HG03045 (cell line): ENCODE data around the gene C6orf89.
A peak's percentile ranks its signal among the peaks of the same experiment; 100 is the strongest.

Experiments used
- ATAC-seq: cut with Tn5 transposase; IDR thresholded peaks from one replicate; pipeline ENCODE4 v1.9.1; 2021; ENCODE audit warnings: mild to moderate bottlenecking, moderate library complexity; ENCODE audit not compliant: unreplicated experiment

C6orf89 gene

GRCh38 chr6:36851626-36852025 lies 34.1 kb upstream of the C6orf89 start:
- no peak for ATAC-seq

- ATAC-seq = no peak
Observed at GRCh38 chr6:36852481-36853147, 33.1 kb upstream of the C6orf89 start.

- no peak for ATAC-seq
Observed at GRCh38 chr6:36853325-36853724, 32.4 kb upstream of the C6orf89 start.

- no peak for ATAC-seq
Observed at GRCh38 chr6:36855750-36856149, 30.0 kb upstream of the C6orf89 start.

GRCh38 chr6:36856277-36856676 lies 29.5 kb upstream of the C6orf89 start:
- no peak for ATAC-seq

GRCh38 chr6:36857325-36857724 lies 28.4 kb upstream of the C6orf89 start:
- no peak for ATAC-seq

GRCh38 chr6:36858407-36858981 lies 27.3 kb upstream of the C6orf89 start:
- ATAC-seq = no peak

GRCh38 chr6:36860126-36860525 lies 25.6 kb upstream of the C6orf89 start:
- no peak for ATAC-seq

GRCh38 chr6:36862164-36862847 lies 23.4 kb upstream of the C6orf89 start:
- ATAC-seq = no peak

GRCh38 chr6:36862848-36863382 lies 22.8 kb upstream of the C6orf89 start:
- no peak for ATAC-seq

GRCh38 chr6:36863670-36864540 lies 21.8 kb upstream of the C6orf89 start:
- ATAC-seq = no peak

GRCh38 chr6:36865835-36866234 lies 19.9 kb upstream of the C6orf89 start:
- no peak for ATAC-seq

- ATAC-seq = no peak
Observed at GRCh38 chr6:36867471-36868224, 18.1 kb upstream of the C6orf89 start.

GRCh38 chr6:36871686-36872085 lies 14.1 kb upstream of the C6orf89 start:
- ATAC-seq = no peak

GRCh38 chr6:36873115-36873514 lies 12.6 kb upstream of the C6orf89 start:
- ATAC-seq = no peak

- ATAC-seq = no peak
Observed at GRCh38 chr6:36873612-36874442, 11.9 kb upstream of the C6orf89 start.

GRCh38 chr6:36874443-36875249 lies 11.1 kb upstream of the C6orf89 start, which contains the start of gene PPIL1:
TSS of gene PPIL1 (minus strand) at chr6:36874803. CDS start at chr6:36874772, 31 bp downstream.
- ATAC-seq = peak; percentile 75

- ATAC-seq = no peak
Observed at GRCh38 chr6:36875250-36875633, 10.5 kb upstream of the C6orf89 start.

GRCh38 chr6:36884610-36885009 lies 1.1 kb upstream of the C6orf89 start:
- no peak for ATAC-seq
